Common myeloid progenitor, CD34-positive (primary cell): ENCODE data around the gene RUNX1.
A peak's percentile ranks its signal among the peaks of the same experiment; 100 is the strongest.

ENCODE experiments used
- CTCF ChIA-PET: fragments of 350-600 bp; sonication (Branson Sonifier 250); formaldehyde crosslinking; loops from one replicate; lab custom pipeline; 2021; ENCODE audit warnings: antibody characterized with exemption; lab: Charles Lee
- POLR2A ChIA-PET: fragments of 350-600 bp; sonication (Branson Sonifier 250); formaldehyde crosslinking; loops from one replicate; lab custom pipeline; 2021; ENCODE audit warnings: antibody characterized with exemption; lab: Charles Lee
- DNase-seq, 3 donors: peaks; one replicate each; pipeline versions ENCODE4 v3.0.0 to v3.0.0-alpha.2; 2013
- H3K27ac ChIP-seq, 2 experiments: 1 replicate in 1 of 2; 2 replicates in 1 of 2; pipeline ENCODE4 v1.7.0; 2013; ENCODE audit warnings: inconsistent platforms in 2 of 2, low read length in 2 of 2, mild to moderate bottlenecking in 2 of 2, low read depth in 1 of 2, moderate library complexity in 1 of 2; ENCODE audit not compliant: severe bottlenecking in 2 of 2, insufficient read depth in 1 of 2, poor library complexity in 1 of 2
- H3K27me3 ChIP-seq, 5 experiments: replicated peaks in 2 of 5; 1 replicate in 3 of 5; 2 replicates in 2 of 5; pipeline versions ENCODE4 v1.6.1 to v1.7.0; 2013; ENCODE audit warnings: low read length in 4 of 5, mild to moderate bottlenecking in 2 of 5, moderate library complexity in 2 of 5, inconsistent platforms in 1 of 5; ENCODE audit not compliant: insufficient read depth in 5 of 5, control insufficient read depth in 4 of 5
- H3K36me3 ChIP-seq, 4 experiments: 1 replicate in 2 of 4; 2 replicates in 2 of 4; pipeline versions ENCODE4 v1.6.1 to v1.7.0; 2013; ENCODE audit warnings: low read length in 3 of 4, control low read depth in 1 of 4, mild to moderate bottlenecking in 1 of 4; ENCODE audit not compliant: control insufficient read depth in 4 of 4, insufficient read depth in 4 of 4
- H3K4me1 ChIP-seq, 4 experiments: 1 replicate in 3 of 4; 2 replicates in 1 of 4; pipeline versions ENCODE4 v1.6.1 to v1.7.1; 2013; ENCODE audit warnings: low read length in 3 of 4, mild to moderate bottlenecking in 3 of 4, control low read depth in 1 of 4, inconsistent platforms in 1 of 4, moderate library complexity in 1 of 4; ENCODE audit not compliant: control insufficient read depth in 4 of 4, insufficient read depth in 4 of 4; ENCODE audit errors: control extremely low read depth in 1 of 4
- H3K4me3 ChIP-seq, 7 experiments: 1 replicate in 4 of 7; 2 replicates in 3 of 7; pipeline versions ENCODE4 v1.5.1 to v1.7.0; 2013; ENCODE audit warnings: mild to moderate bottlenecking in 7 of 7, low read length in 6 of 7, moderate library complexity in 6 of 7, inconsistent platforms in 2 of 7, low read depth in 2 of 7, control low read depth in 1 of 7; ENCODE audit not compliant: insufficient read depth in 4 of 7, control insufficient read depth in 1 of 7; ENCODE audit errors: extremely low read depth in 1 of 7
- H3K9me3 ChIP-seq, 5 experiments: 1 replicate in 4 of 5; 2 replicates in 1 of 5; pipeline versions ENCODE4 v1.6.1 to v1.7.1; 2013; ENCODE audit warnings: low read length in 4 of 5, mild to moderate bottlenecking in 2 of 5, inconsistent platforms in 1 of 5, low read depth in 1 of 5, moderate library complexity in 1 of 5; ENCODE audit not compliant: control insufficient read depth in 4 of 5, insufficient read depth in 2 of 5; ENCODE audit errors: control extremely low read depth in 1 of 5
- WGBS: methylation state at CpG from one replicate; pipeline ENCODE4 v1.1.5; 2013; ENCODE audit not compliant: insufficient coverage; 5-methylcytosine and 5-hydroxymethylcytosine counted together

The RUNX1 gene

DNA sequence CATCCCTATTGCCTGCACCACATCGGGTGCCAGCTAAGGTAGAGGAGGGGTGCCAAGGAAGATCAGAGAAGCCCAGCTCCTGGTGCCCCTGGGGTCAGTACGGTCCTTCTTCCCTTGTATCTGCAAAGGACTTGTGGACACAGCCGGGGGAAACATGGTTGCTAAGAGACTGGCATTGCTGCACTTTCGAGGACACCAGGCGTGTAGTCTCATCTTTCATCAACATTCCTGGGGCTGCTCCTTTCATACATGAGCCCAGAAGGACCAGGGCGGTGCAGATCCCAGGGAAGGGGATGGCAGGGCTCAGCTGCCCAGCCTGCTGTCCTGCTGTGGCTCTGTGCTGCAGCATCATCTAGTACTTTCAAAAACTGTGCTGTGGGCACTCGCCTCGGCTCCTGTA, 61.0 kb downstream of the RUNX1 start:
- Histone ChIP-seq H3K4me1 (peaks cover 6 to 88% (median 80%) of the 10 kb centered on the region in 4 experiments), H3K9me3 (no peaks in the 10 kb centered on the region), H3K27ac (no peak overlapping the region), H3K36me3 (peaks cover 18 to 53% (median 38%) of the 10 kb centered on the region in 4 experiments), H3K27me3 (no peaks in the 10 kb centered on the region), H3K4me3 (no peak overlapping the region)
- DNase-seq, result no peak
- ChIA-PET CTCF (interaction anchor here (1.2 to 2.1 kb wide), 5 partner anchors 14 to 102 kb away, joined by 4 to 10 read pairs (median 5); no protein-coding TSS in a partner anchor), POLR2A (interaction anchor here (0.6 kb wide), 1 partner anchor 407 kb away, joined by 3 read pairs; no protein-coding TSS in a partner anchor)
- WGBS, result 96% methylated on average over 8 of the region's 8 CpGs

DNA sequence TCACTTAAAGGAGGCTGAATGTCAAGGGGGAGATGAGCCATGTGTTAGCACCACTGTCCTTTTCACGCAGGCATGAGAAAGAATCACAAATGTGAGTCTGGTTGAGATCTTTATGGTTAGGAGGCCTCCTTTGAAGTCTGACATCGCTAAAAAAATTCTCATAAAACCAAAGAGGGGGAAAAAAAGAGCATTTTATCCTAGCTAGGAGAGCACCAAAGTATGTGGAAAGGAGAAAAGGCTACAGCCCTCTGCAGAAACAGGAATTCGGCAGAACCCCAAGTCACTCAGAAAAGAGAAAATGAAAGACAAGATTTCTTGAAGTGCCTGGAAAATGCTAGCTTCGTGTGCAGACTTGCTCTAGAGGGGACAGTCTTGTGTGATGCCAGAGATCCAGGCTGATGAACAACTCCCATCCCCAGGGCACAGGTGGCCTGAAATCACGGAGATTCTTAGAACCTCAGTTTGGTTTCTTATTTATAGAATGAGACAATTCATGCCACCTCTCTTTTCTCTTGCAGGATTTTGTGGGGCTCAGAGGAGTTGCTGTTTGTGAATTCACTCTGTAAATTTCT, 61.5 kb downstream of the RUNX1 start:
- Histone ChIP-seq H3K27ac (peak overlapping the region; percentile 2 to 5), H3K4me3 (no peak overlapping the region), H3K9me3 (no peaks in the 10 kb centered on the region), H3K4me1 (peaks cover 6 to 88% (median 82%) of the 10 kb centered on the region in 4 experiments), H3K36me3 (peaks cover 16 to 50% (median 34%) of the 10 kb centered on the region in 4 experiments), H3K27me3 (no peaks in the 10 kb centered on the region)
- CTCF ChIA-PET, result interaction anchor here (1.7 to 2.1 kb wide), 2 partner anchors 34 to 101 kb away, joined by 5 to 10 read pairs; no protein-coding TSS in a partner anchor
- POLR2A ChIA-PET, result interaction anchor here (1.0 kb wide), 1 partner anchor 18 kb away, joined by 3 read pairs; no protein-coding TSS in a partner anchor
- 17% methylated on average over 2 of the region's 5 CpGs for whole genome bisulfite sequencing
- DNase-seq, result no peak

DNA sequence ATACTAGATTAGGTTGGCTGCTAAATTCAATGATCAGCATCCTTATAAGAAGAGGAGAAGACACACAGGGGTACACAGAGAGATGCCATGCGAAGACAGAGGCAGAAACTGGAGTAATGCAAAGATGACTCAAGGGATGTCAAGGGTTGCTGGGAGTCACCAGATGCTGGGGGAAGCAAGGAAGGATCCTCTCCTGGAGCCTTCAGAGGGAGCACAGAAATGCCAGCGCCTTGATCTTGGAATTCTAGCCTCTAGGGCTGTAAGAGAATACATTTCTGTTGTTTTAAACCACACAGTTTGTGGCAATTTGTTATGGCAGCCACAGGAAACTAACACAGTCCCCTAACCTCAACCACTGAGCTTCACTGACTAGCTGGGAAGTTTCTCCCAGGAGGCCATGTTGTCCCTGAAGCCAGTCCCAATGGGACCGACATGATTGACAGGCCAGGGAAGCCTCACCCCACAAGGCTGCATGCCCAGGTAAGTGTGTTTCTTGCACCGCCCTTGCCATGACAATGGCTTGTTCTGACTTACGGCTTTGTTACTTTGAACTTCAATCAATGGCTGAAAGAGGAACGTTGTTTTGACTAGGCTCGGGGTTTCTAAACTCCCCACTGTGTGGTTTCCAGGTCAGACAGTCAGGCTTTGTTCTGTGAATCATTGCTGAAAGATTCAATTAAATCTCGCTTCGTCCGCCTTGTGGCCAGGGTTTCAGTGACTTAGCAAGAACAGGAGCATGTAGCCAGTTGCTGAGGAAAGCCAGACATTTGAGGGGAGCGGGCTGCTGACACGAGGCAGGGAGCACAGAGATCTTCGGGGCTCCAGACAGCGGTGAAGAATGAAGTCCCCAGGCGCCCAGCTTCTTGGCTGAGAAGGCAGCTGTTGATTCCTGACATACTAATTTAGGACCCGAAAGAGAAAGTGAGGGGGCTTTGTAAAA, 62.3 kb downstream of the RUNX1 start:
- peak overlapping the region in 1 of 2 experiments; percentile 5 for H3K27ac ChIP-seq
- peak in 2 of 3 donors; percentile 82 to 88 for DNase-seq
- ChIA-PET POLR2A (interaction anchor here (1.0 kb wide), 1 partner anchor 18 kb away, joined by 3 read pairs; no protein-coding TSS in a partner anchor), CTCF (interaction anchor here (1.7 kb wide), 1 partner anchor 100 kb away, joined by 5 read pairs; no protein-coding TSS in a partner anchor)
- no peaks in the 10 kb centered on the region for H3K9me3 ChIP-seq
- peaks cover 6 to 85% (median 77%) of the 10 kb centered on the region in 4 experiments for H3K4me1 ChIP-seq
- no peaks in the 10 kb centered on the region for H3K27me3 ChIP-seq
- H3K36me3 ChIP-seq, result peaks cover 14 to 50% (median 33%) of the 10 kb centered on the region in 4 experiments
- 76% methylated on average over 15 of the region's 16 CpGs for WGBS
- no peak overlapping the region for H3K4me3 ChIP-seq

DNA sequence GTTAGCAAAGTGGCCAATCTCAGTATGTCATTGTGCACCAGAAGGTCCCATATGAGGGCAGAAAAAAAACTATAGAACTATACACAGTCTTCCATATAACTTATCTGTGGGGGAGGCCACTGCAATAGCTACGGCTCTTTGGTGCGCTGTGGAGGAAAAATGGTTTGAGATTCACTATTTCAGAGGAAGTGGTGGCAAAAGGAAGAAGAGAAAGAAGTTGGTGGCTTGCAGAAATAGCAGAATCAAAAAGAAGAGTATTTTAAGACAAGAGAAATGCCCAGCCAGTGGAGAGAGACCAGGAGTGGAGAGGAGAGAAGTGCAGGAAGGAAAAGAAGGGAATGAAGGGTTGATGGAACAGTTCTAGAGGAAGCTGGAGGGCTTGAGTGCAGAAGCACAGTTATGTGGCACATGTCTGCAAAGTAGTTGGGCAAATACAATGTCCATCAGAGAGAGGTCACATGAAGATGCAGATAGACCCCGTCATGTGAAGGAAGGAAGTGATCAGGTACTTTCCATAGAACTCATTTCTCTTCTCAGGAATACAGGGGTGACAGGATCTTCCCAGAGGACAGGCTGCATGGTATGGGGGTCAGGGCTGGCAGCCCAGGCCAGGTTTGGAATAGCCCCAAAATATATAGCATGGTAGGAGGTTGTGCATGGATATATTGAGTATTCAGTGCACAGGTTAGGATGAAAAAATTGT, 64.6 kb downstream of the RUNX1 start:
- H3K4me1 ChIP-seq, result peaks cover 6 to 74% (median 67%) of the 10 kb centered on the region in 4 experiments
- POLR2A ChIA-PET, result interaction anchor here (1.4 kb wide), 1 partner anchor 95 kb away, joined by 3 read pairs; no protein-coding TSS in a partner anchor

DNA sequence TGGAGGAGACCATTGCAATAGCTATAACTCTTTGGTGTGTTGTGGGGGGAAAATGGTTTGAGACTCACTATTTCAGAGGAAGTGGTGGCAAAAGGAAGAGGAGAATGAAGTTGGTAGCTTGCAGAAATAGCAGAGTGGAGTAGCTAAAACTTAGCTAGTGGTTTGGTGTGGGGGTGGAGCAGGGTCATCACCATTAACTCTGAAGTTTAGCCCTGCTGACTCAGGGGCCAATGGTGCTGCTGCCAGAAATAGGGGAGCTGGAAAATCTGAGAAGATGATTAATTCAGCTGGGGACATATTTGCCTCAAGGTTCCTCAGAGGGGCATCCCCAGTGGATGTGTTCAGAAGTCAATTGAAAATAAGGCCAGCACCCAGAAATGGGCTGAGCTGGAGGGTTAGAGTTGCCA, 65.4 kb downstream of the RUNX1 start:
- peak in 2 of 3 donors; percentile 67 to 73 for DNase-seq
- H3K27ac ChIP-seq, result peak overlapping the region in 1 of 2 experiments; percentile 56
- CTCF ChIA-PET, result interaction anchor here (0.8 to 2.3 kb wide), 7 partner anchors 16 to 94 kb away, joined by 3 to 8 read pairs (median 5); partner anchors contain the start of gene RUNX1
- H3K4me3 ChIP-seq, result peak overlapping the region in 2 of 7 experiments; percentile 1 to 26
- H3K27me3 ChIP-seq, result no peaks in the 10 kb centered on the region
- peaks cover 6 to 78% (median 66%) of the 10 kb centered on the region in 4 experiments for H3K4me1 ChIP-seq
- POLR2A ChIA-PET, result interaction anchor here (0.6 to 1.4 kb wide), 3 partner anchors 17 to 855 kb away, joined by 3 read pairs; no protein-coding TSS in a partner anchor
- H3K9me3 ChIP-seq, result no peaks in the 10 kb centered on the region
- peaks cover 15 to 56% (median 31%) of the 10 kb centered on the region in 4 experiments for H3K36me3 ChIP-seq

More for the DNA sequence above, 64.6 kb downstream of the RUNX1 start:
- WGBS, result 29% methylated on average over 3 of the region's 3 CpGs
- peak overlapping the region in 1 of 2 experiments; percentile 11 for H3K27ac ChIP-seq
- CTCF ChIA-PET, result interaction anchor here (1.1 to 1.6 kb wide), 4 partner anchors 30 to 95 kb away, joined by 3 to 5 read pairs (median 4); partner anchors contain the start of gene RUNX1
- no peaks in the 10 kb centered on the region for H3K9me3 ChIP-seq
- H3K36me3 ChIP-seq, result peaks cover 12 to 53% (median 32%) of the 10 kb centered on the region in 4 experiments
- DNase-seq, result no peak
- H3K4me3 ChIP-seq, result peak overlapping the region in 2 of 7 experiments; percentile 19 to 35
- no peaks in the 10 kb centered on the region for H3K27me3 ChIP-seq

DNA sequence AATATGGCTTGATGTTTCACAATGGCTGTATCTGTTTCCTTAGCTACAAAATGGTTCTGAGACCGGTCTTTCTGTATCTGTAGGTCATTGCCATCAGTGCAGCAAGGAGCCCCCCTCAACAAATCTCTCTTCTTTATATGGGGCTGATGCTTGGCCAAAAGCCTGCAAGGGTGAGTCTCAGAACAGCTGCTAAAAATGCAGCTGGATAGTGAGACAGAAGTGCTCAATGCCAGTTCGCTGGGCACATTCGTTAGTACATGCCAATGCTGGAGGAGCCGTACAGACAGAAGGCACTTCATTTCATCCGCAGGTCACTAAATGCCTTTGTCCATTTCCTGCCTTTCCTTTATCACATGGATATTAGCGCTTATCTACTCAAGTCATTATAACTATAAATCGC, 67.3 kb downstream of the RUNX1 start:
- no peaks in the 10 kb centered on the region for H3K27me3 ChIP-seq
- no peak for DNase-seq
- ChIA-PET POLR2A (no interaction called here), CTCF (interaction anchor here (1.5 to 2.3 kb wide), 5 partner anchors 11 to 44 kb away, joined by 4 to 8 read pairs (median 5); no protein-coding TSS in a partner anchor)
- H3K4me1 ChIP-seq, result peaks cover 6 to 63% (median 49%) of the 10 kb centered on the region in 4 experiments
- H3K36me3 ChIP-seq, result peaks cover 10 to 60% (median 33%) of the 10 kb centered on the region in 4 experiments
- H3K4me3 ChIP-seq, result no peak overlapping the region
- H3K27ac ChIP-seq, result no peak overlapping the region
- 97% methylated on average over 5 of the region's 7 CpGs for WGBS
- no peaks in the 10 kb centered on the region for H3K9me3 ChIP-seq
